Adrenal gland (tissue), 5 donors: Measurements from ENCODE around the gene KRTAP16-1.

Experiments used
- CTCF ChIP-seq, 6 experiments: fragments of 450-650 bp in 4 of 6; fragments of 200-600 bp in 2 of 6; sonication (generic) in 1 of 6; IDR thresholded peaks; 1 replicate in 5 of 6; 2 replicates in 1 of 6; pipeline versions ENCODE4 v1.5.1 to v1.8.0; 2016 to 2021; ENCODE audit warnings: antibody characterized with exemption in 6 of 6, mild to moderate bottlenecking in 2 of 6, moderate library complexity in 1 of 6
- POLR2A ChIP-seq, 2 donors: fragments of 450-650 bp; IDR thresholded peaks; one replicate each; pipeline ENCODE4 v1.6.1; 2017; ENCODE audit warnings: antibody characterized with exemption in 2 of 2, mild to moderate bottlenecking in 2 of 2, moderate library complexity in 1 of 2
- donor health status: DM: no; HTN: no; CAD: no.

GRCh38 chr17:41294016-41294415 lies 15.1 kb downstream of the KRTAP16-1 start:
- TF ChIP-seq CTCF (IDR thresholded peaks at IDR 0.05) (no peak), POLR2A (IDR thresholded peaks at IDR 0.05) (no peak)
